ENCODE data around the gene MYL11. TPM values are rescaled to one million over a fixed set of nuclear protein-coding genes. Genes with fewer than 3 reads are reported as not detected.
"Not testable (repeated sequence)": the region's sequence is repeated elsewhere in the genome, so short reads cannot be mapped to it uniquely, and the experiment has no call there.

MYL11 gene
- polyA plus RNA-seq, 3 donors, result 0.70 to 5.1 (median 1.9) TPM

GRCh38 chr16:30394592-30395154 is 20.1 kb downstream of the MYL11 start:
- no peak for DNase-seq

- DNase-seq, result peak; percentile 93
Observed at GRCh38 chr16:30395155-30395991, 20.8 kb downstream of the MYL11 start, which contains the start of gene ZNF48. ZNF48 (plus strand) TSS chr16:30395420; CDS start chr16:30395795, 375 bp downstream.

- DNase-seq, result no peak
Observed at GRCh38 chr16:30395992-30396585, 21.5 kb downstream of the MYL11 start.

- not testable (repeated sequence) for DNase-seq
Observed at GRCh38 chr16:30396627-30397026, 22.0 kb downstream of the MYL11 start.

GRCh38 chr16:30397056-30397455 is 22.5 kb downstream of the MYL11 start:
- DNase-seq, result no peak

GRCh38 chr16:30397776-30398660 is 23.4 kb downstream of the MYL11 start:
- no peak for DNase-seq

- DNase-seq, result no peak
Observed at GRCh38 chr16:30398661-30399434, 24.2 kb downstream of the MYL11 start.

GRCh38 chr16:30399435-30400186 is 25.0 kb downstream of the MYL11 start:
- no peak for DNase-seq

GRCh38 chr16:30401768-30402425 is 27.3 kb downstream of the MYL11 start:
- DNase-seq, result no peak

GRCh38 chr16:30406795-30407101 is 32.1 kb downstream of the MYL11 start:
- no peak for DNase-seq

- peak; percentile 92 for DNase-seq
Observed at GRCh38 chr16:30407102-30407803, 32.7 kb downstream of the MYL11 start, which contains the start of gene ZNF771. ZNF771 (plus strand) TSS chr16:30407606; CDS start chr16:30408054, 448 bp downstream.

GRCh38 chr16:30407804-30408534 is 33.4 kb downstream of the MYL11 start:
- DNase-seq, result no peak

- DNase-seq, result peak; percentile 89
Observed at GRCh38 chr16:30409125-30410060, 34.8 kb downstream of the MYL11 start.

GRCh38 chr16:30413112-30413806 is 38.7 kb downstream of the MYL11 start:
- DNase-seq, result no peak

GRCh38 chr16:30414159-30414558 is 39.6 kb downstream of the MYL11 start:
- DNase-seq, result no peak

- no peak for DNase-seq
Observed at GRCh38 chr16:30416047-30416603, 41.5 kb downstream of the MYL11 start.
